Mesenchymal stem cell (in vitro differentiated cells and primary cell): Measurements from ENCODE around the gene CDH4.

Source experiments
- DNase-seq: peaks from one replicate; pipeline ENCODE4 v3.0.0-alpha.2; 2013
- H2AFZ ChIP-seq: one replicate; pipeline ENCODE4 v1.6.1; 2013; ENCODE audit warnings: low read depth, mild to moderate bottlenecking, control low read depth, inconsistent platforms, low read length, moderate library complexity
- H2AK5ac ChIP-seq: 2 replicates; pipeline ENCODE4 v1.6.1; 2013; ENCODE audit warnings: low read length, moderate library complexity, mild to moderate bottlenecking, inconsistent platforms; ENCODE audit not compliant: severe bottlenecking
- H2BK120ac ChIP-seq: one replicate; pipeline ENCODE4 v1.6.1; 2013; ENCODE audit warnings: low read depth, mild to moderate bottlenecking, inconsistent platforms, low read length, moderate library complexity
- H2BK12ac ChIP-seq, 2 experiments: one replicate each; pipeline ENCODE4 v1.6.1; 2013; ENCODE audit warnings: inconsistent platforms in 2 of 2, low read length in 2 of 2, mild to moderate bottlenecking in 2 of 2, moderate library complexity in 2 of 2, control low read depth in 1 of 2
- H2BK15ac ChIP-seq: one replicate; pipeline ENCODE4 v1.6.1; 2013; ENCODE audit warnings: mild to moderate bottlenecking, low read depth, inconsistent platforms; ENCODE audit not compliant: poor library complexity, severe bottlenecking
- H2BK5ac ChIP-seq: 2 replicates; pipeline ENCODE4 v1.6.1; 2013; ENCODE audit warnings: low read depth, mild to moderate bottlenecking, low read length, control low read depth, inconsistent platforms; ENCODE audit not compliant: poor library complexity, severe bottlenecking
- H3K14ac ChIP-seq, 2 experiments: one replicate each; pipeline ENCODE4 v1.6.1; 2013; ENCODE audit warnings: inconsistent platforms in 2 of 2, low read length in 2 of 2, control low read depth in 1 of 2, mild to moderate bottlenecking in 1 of 2, moderate library complexity in 1 of 2
- H3K18ac ChIP-seq, 2 experiments: one replicate each; pipeline ENCODE4 v1.6.1; 2013; ENCODE audit warnings: inconsistent platforms in 2 of 2, low read length in 2 of 2, control low read depth in 1 of 2, low read depth in 1 of 2, mild to moderate bottlenecking in 1 of 2
- H3K23ac ChIP-seq, 2 experiments: one replicate each; pipeline ENCODE4 v1.6.1; 2013; ENCODE audit warnings: inconsistent platforms in 2 of 2, low read length in 2 of 2, mild to moderate bottlenecking in 2 of 2, moderate library complexity in 2 of 2, control low read depth in 1 of 2
- H3K27ac ChIP-seq: 2 replicates; pipeline ENCODE4 v1.5.1; 2013; ENCODE audit warnings: mild to moderate bottlenecking, moderate library complexity, low read length, control low read depth, inconsistent platforms; ENCODE audit not compliant: poor library complexity, severe bottlenecking
- H3K27me3 ChIP-seq, 2 experiments: 2 replicates each; pipeline versions ENCODE4 v1.6.1 to v1.7.0; 2013; ENCODE audit warnings: low read length in 2 of 2, mild to moderate bottlenecking in 2 of 2, moderate library complexity in 2 of 2, control low read depth in 1 of 2, inconsistent platforms in 1 of 2; ENCODE audit not compliant: control insufficient read depth in 1 of 2, insufficient read depth in 1 of 2
- H3K36me3 ChIP-seq, 2 experiments: 2 replicates each; pipeline versions ENCODE4 v1.6.1 to v1.7.0; 2013; ENCODE audit warnings: low read length in 2 of 2, control low read depth in 1 of 2, inconsistent platforms in 1 of 2, low read depth in 1 of 2, mild to moderate bottlenecking in 1 of 2; ENCODE audit not compliant: insufficient read depth in 2 of 2, control insufficient read depth in 1 of 2
- H3K4ac ChIP-seq, 2 experiments: one replicate each; pipeline ENCODE4 v1.6.1; 2013; ENCODE audit warnings: inconsistent platforms in 2 of 2, low read length in 2 of 2, mild to moderate bottlenecking in 2 of 2, moderate library complexity in 2 of 2, control low read depth in 1 of 2, low read depth in 1 of 2
- H3K4me1 ChIP-seq: 2 replicates; pipeline ENCODE4 v1.6.1; 2013; ENCODE audit warnings: low read depth, low read length, control low read depth; ENCODE audit not compliant: control insufficient read depth, insufficient read depth
- H3K4me2 ChIP-seq: 2 replicates; pipeline ENCODE4 v1.6.1; 2013; ENCODE audit warnings: low read length, mild to moderate bottlenecking, inconsistent platforms; ENCODE audit not compliant: poor library complexity, severe bottlenecking
- H3K4me3 ChIP-seq, 2 experiments: 2 replicates each; pipeline versions ENCODE4 v1.5.1 to v1.7.0; 2013; ENCODE audit warnings: low read length in 2 of 2, mild to moderate bottlenecking in 2 of 2, control low read depth in 1 of 2, low read depth in 1 of 2; ENCODE audit not compliant: insufficient read depth in 1 of 2
- H3K79me1 ChIP-seq: replicated peaks from 2 replicates; pipeline ENCODE4 v1.6.1; 2013; ENCODE audit warnings: mild to moderate bottlenecking, control low read depth, low read length, inconsistent platforms; ENCODE audit not compliant: poor library complexity, severe bottlenecking
- H3K9ac ChIP-seq: 2 replicates; pipeline ENCODE4 v1.7.0; 2013; ENCODE audit warnings: mild to moderate bottlenecking, low read length, moderate library complexity
- H3K9me3 ChIP-seq: 2 replicates; pipeline ENCODE4 v1.7.0; 2013; ENCODE audit warnings: mild to moderate bottlenecking, low read length; ENCODE audit not compliant: control insufficient read depth
- H4K8ac ChIP-seq: one replicate; pipeline ENCODE4 v1.6.1; 2013; ENCODE audit warnings: inconsistent platforms, mild to moderate bottlenecking, low read length, moderate library complexity
- H4K91ac ChIP-seq: one replicate; pipeline ENCODE4 v1.6.1; 2013; ENCODE audit warnings: mild to moderate bottlenecking, low read length, inconsistent platforms
- WGBS: methylation state at CpG from one replicate; pipeline ENCODE4 v1.1.7; 2013; ENCODE audit warnings: mixed read lengths; 5-methylcytosine and 5-hydroxymethylcytosine counted together

The CDH4 gene

DNA sequence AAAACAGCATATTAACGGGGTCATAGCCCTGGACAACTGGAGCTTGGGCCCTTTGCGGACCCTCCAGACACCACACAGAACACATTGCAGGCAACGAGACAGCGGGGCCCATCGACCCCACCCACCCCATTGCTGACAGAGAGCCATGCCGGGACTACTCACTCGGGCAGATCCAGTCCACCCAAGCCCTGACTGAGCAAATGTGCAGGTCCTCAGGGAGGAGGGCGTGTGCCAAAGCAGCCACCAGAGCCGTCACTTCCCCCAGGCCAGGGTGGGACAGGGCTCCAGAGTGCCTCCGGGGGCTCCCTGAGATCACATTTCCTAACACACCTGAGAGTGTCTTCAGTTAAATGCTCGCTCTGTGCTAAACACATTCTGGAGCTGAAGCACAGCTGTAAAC, 114.9 kb downstream of the CDH4 start:
- Histone ChIP-seq H3K23ac (no peak overlapping the region), H3K9ac (no peak overlapping the region), H3K36me3 (peaks cover 0 to 13% of the 10 kb centered on the region in 2 experiments), H2BK120ac (no peak overlapping the region), H3K4ac (no peak overlapping the region), H3K4me2 (no peak overlapping the region), H2BK12ac (no peak overlapping the region), H2BK5ac (no peak overlapping the region), H3K27me3 (no peaks in the 10 kb centered on the region), H4K8ac (no peak overlapping the region), H3K4me3 (no peak overlapping the region), H3K9me3 (no peaks in the 10 kb centered on the region), H3K4me1 (no peaks in the 10 kb centered on the region), H3K18ac (no peak overlapping the region), H2BK15ac (no peak overlapping the region), H3K79me1 (peaks cover 4% of the 10 kb centered on the region), H4K91ac (no peak overlapping the region), H3K14ac (no peak overlapping the region), H2AK5ac (no peak overlapping the region), H3K27ac (no peak overlapping the region), H2AFZ (no peak overlapping the region)
- 87% methylated on average over 11 of the region's 11 CpGs for WGBS
- DNase-seq: no peak

DNA sequence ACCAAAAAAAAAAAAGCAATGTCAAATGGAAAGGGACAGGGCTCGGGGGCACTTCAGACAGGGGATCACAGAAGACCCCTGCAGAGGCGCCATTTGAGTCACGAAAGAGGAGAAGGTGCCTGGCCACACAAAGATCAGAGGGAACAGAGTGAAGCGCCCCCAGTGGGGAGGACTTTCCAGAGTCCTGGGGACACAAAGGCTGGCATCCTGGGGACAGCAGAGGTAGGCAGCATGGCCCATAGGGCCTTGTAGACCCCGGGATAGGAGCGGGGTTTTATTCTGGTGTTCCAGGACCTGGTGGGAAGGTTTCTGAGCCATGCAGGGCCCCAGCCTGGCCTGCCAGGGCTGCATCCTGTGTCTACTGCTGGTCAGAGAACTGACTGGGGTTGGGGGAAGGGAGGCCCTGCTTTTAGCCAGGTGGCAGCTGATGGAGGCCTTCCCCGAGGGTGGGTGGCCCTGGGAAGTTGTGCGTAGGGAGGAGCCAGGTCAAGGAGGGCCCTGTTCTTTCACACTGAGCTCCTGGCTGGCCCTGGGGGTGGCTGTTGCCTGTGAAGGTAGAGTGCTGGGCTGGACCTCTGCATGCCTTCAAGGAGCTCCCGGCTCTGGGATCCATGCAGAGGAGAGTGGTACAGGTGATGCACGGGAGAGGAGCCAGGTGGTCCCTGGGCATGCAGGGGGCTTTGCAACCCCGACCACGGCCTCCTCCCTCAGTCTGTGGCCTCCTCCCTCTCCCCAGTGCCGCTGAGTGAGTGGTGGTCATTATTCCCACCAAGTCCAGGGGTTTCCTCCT, 117.9 kb downstream of the CDH4 start:
- H3K9me3 ChIP-seq: no peaks in the 10 kb centered on the region
- H3K4ac ChIP-seq: no peak overlapping the region
- no peak overlapping the region for H3K27ac ChIP-seq
- H2AK5ac ChIP-seq: no peak overlapping the region
- H3K14ac ChIP-seq: no peak overlapping the region
- H3K36me3 ChIP-seq: peaks cover 0 to 8% of the 10 kb centered on the region in 2 experiments
- WGBS: 90% methylated on average over 11 of the region's 13 CpGs
- H3K4me2 ChIP-seq: no peak overlapping the region
- peak overlapping the region; percentile 27 for H4K91ac ChIP-seq
- no peak overlapping the region for H3K23ac ChIP-seq
- no peak overlapping the region for H2AFZ ChIP-seq
- no peak overlapping the region for H4K8ac ChIP-seq
- H2BK15ac ChIP-seq: no peak overlapping the region
- H2BK120ac ChIP-seq: no peak overlapping the region
- no peak overlapping the region for H2BK5ac ChIP-seq
- H3K4me1 ChIP-seq: no peaks in the 10 kb centered on the region
- H3K79me1 ChIP-seq: peaks cover 8% of the 10 kb centered on the region
- no peak overlapping the region for H3K4me3 ChIP-seq
- H3K27me3 ChIP-seq: no peaks in the 10 kb centered on the region
- H3K18ac ChIP-seq: no peak overlapping the region
- no peak overlapping the region for H3K9ac ChIP-seq
- no peak overlapping the region for H2BK12ac ChIP-seq
- DNase-seq: no peak

DNA sequence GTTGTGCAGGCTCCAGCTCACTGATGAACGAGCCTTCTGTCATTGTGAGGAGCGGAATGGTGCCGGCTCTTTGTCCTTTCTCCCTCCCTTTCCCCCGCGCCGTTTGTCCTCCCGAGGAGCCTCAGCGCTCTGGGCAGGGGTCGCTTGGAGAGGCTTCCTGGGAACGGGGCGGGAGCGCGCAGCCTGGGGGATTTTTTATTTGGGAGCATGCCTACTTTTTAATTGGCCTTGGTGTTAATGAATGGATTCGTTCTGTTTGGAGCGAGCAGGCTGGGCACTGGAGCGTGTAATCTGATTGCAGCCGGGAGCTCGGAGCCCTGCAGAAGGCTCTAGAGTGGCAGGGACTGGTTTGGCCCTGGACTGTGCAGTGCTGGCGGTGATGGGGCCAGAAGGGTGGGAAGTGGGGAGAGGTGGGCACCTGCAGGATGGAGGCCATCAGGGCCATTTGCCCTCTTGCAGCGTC, 118.8 kb downstream of the CDH4 start:
- Histone ChIP-seq H3K4me1 (no peaks in the 10 kb centered on the region), H3K79me1 (peaks cover 9% of the 10 kb centered on the region), H2AFZ (no peak overlapping the region), H3K23ac (no peak overlapping the region), H4K8ac (no peak overlapping the region), H2BK15ac (no peak overlapping the region), H3K9ac (no peak overlapping the region), H2BK120ac (no peak overlapping the region), H3K4me3 (no peak overlapping the region), H3K4me2 (no peak overlapping the region), H2BK5ac (no peak overlapping the region), H2AK5ac (no peak overlapping the region), H3K9me3 (no peaks in the 10 kb centered on the region), H3K27ac (no peak overlapping the region), H3K14ac (no peak overlapping the region), H2BK12ac (no peak overlapping the region), H3K4ac (no peak overlapping the region), H3K18ac (peak overlapping the region in 1 of 2 experiments; percentile 17), H4K91ac (no peak overlapping the region), H3K27me3 (no peaks in the 10 kb centered on the region), H3K36me3 (peaks cover 0 to 3% of the 10 kb centered on the region in 2 experiments)
- WGBS: 89% methylated on average over 20 of the region's 20 CpGs
- DNase-seq: no peak

DNA sequence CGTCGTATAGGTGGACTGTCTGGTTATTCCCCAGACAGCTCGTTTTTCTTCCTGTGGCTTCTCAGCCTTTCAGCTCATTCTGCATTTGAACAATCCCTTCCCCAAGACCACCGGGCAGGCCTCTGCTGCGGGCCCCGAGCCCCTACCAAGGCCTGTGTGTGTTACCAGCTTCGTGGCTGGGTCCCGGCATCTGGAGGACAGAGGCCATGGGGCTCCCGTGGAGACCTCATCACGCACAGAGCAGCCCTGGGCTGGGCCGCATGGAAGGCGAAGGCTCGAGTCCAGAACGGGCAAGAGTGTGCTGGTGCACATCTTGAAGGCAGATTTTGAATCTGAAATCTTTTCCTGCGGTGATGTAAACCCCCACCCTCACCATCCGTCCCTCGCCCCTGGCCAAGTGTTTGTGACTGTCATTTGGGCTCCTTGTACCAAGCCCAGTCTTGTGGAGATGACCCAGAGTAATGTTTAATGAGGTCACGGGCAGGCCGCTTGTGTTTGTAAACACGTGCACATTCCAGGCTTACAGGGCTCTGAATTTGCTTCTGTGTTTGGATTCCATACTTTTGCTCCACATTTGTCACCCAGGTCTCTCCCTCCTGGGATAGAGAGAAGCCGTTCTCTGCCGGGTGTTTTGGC, 119.6 kb downstream of the CDH4 start:
- H2BK120ac ChIP-seq: no peak overlapping the region
- no peak overlapping the region for H2BK5ac ChIP-seq
- H2AFZ ChIP-seq: no peak overlapping the region
- 63% methylated on average over 22 of the region's 22 CpGs for WGBS
- H3K4me3 ChIP-seq: no peak overlapping the region
- no peak overlapping the region for H3K4ac ChIP-seq
- H3K18ac ChIP-seq: peak overlapping the region in 1 of 2 experiments; percentile 28
- H4K8ac ChIP-seq: peak overlapping the region; percentile 32
- no peak overlapping the region for H2AK5ac ChIP-seq
- H3K27me3 ChIP-seq: no peaks in the 10 kb centered on the region
- no peak overlapping the region for H3K14ac ChIP-seq
- H2BK15ac ChIP-seq: no peak overlapping the region
- H2BK12ac ChIP-seq: peak overlapping the region in 1 of 2 experiments; percentile 31
- H3K9ac ChIP-seq: no peak overlapping the region
- H3K23ac ChIP-seq: no peak overlapping the region
- DNase-seq: peak; percentile 54
- H3K79me1 ChIP-seq: peaks cover 14% of the 10 kb centered on the region
- no peak overlapping the region for H3K4me2 ChIP-seq
- H3K9me3 ChIP-seq: no peaks in the 10 kb centered on the region
- no peak overlapping the region for H3K27ac ChIP-seq
- no peaks in the 10 kb centered on the region for H3K4me1 ChIP-seq
- H3K36me3 ChIP-seq: peaks cover 0 to 3% of the 10 kb centered on the region in 2 experiments
- no peak overlapping the region for H4K91ac ChIP-seq
